Karpas-422 (cell line): ENCODE data around the gene AP4M1. TPM values are rescaled to one million over a fixed set of nuclear protein-coding genes. Genes with fewer than 3 reads are reported as not detected.

Source experiments
- DNase-seq: peaks from one replicate; pipeline ENCODE4 v3.0.0-alpha.2; 2015
- H2AFZ ChIP-seq: fragments of 200-600 bp; sonication (generic); 2 replicates; pipeline ENCODE4 v1.6.1; 2014; ENCODE audit warnings: antibody characterized with exemption, low read length, mixed read lengths
- H3K27ac ChIP-seq: fragments of 200-600 bp; sonication (generic); 2 replicates; pipeline ENCODE4 v1.5.1; 2014; ENCODE audit warnings: mild to moderate bottlenecking, low read length, moderate library complexity
- H3K27me3 ChIP-seq: fragments of 200-600 bp; sonication (generic); 2 replicates; pipeline ENCODE4 v1.6.1; 2014; ENCODE audit warnings: low read length, mixed read lengths
- H3K36me3 ChIP-seq: fragments of 200-600 bp; sonication (generic); 2 replicates; pipeline ENCODE4 v1.6.1; 2014; ENCODE audit warnings: low read length, mixed read lengths; ENCODE audit not compliant: insufficient read depth
- H3K4me1 ChIP-seq: fragments of 200-600 bp; sonication (generic); 2 replicates; pipeline ENCODE4 v1.6.1; 2014; ENCODE audit warnings: mild to moderate bottlenecking, low read length, mixed read lengths
- H3K4me2 ChIP-seq: fragments of 200-600 bp; sonication (generic); 2 replicates; pipeline ENCODE4 v1.6.1; 2014; ENCODE audit warnings: low read length, low read depth, mild to moderate bottlenecking; ENCODE audit not compliant: poor library complexity, severe bottlenecking
- H3K4me3 ChIP-seq: fragments of 200-600 bp; sonication (generic); 2 replicates; pipeline ENCODE4 v1.5.1; 2014; ENCODE audit warnings: mild to moderate bottlenecking, antibody characterized with exemption, low read length, mixed read lengths
- H3K79me2 ChIP-seq: fragments of 200-600 bp; sonication (generic); 2 replicates; pipeline ENCODE4 v1.6.1; 2014; ENCODE audit warnings: mild to moderate bottlenecking, low read length, mixed read lengths
- H3K9ac ChIP-seq: fragments of 200-600 bp; sonication (generic); 2 replicates; pipeline ENCODE4 v1.6.0; 2014; ENCODE audit warnings: low read length
- H3K9me2 ChIP-seq: fragments of 200-600 bp; sonication (generic), shearing (Covaris generic); replicated peaks from 2 replicates; pipeline ENCODE4 v1.6.0; 2014; ENCODE audit warnings: mild to moderate bottlenecking, low read length, moderate library complexity; ENCODE audit not compliant: insufficient read depth
- H3K9me3 ChIP-seq: fragments of 300-700, 200-600 bp; sonication (generic); 2 replicates; pipeline ENCODE4 v1.6.1; 2014; ENCODE audit warnings: low read length, mixed read lengths
- H4K20me1 ChIP-seq: fragments of 200-600 bp; sonication (generic); 2 replicates; pipeline ENCODE4 v1.6.1; 2014; ENCODE audit warnings: mild to moderate bottlenecking, antibody characterized with exemption, low read length, low read depth; ENCODE audit not compliant: insufficient read depth
- total RNA-seq: library from RNA; depleted of rRNA; stranded (reverse); fragments of >200 nt; shearing (Covaris generic); gene quantifications from 2 replicates; pipeline ENCODE4 v1.2.3, GENCODE V29; 2014; ENCODE audit warnings: low replicate concordance

The AP4M1 gene
- total RNA-seq, 1 experiment from 2014 or later, result 3.6 TPM

DNA sequence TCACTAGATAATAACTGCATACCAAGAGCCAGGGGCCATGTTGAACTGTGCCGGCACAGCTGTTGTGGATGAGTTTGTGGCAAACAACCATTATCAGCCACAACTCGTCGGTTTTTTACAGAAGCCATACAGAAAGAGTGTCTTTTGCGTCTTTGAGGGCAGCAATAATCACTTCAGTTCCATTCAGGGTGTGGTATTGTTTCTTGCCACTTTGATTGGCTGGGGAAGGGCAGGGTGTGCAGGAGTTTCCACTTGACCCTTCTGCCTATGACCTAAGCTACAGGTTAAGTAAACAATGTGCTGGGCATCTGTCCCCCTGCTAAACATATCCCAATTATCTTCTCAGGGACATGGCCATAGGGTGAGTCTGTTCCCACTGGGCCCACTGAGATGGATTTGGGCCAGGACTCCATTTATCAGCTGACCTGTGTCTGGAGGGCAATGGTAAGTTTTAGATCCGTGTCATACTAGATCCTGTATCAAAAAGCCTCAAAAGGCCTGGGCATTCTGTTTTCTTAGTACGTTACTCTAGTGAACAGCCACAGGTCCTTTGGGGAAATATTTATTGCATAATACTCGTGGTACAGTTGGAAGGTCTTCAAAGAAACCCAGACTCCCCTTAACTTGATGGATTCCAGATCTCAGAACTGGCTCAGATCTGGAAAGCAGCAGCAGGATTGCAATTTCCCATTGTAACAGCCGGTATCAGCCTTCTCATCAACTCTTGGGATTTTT is 35.8 kb upstream of the AP4M1 start:
- peaks cover 27% of the 10 kb centered on the region for H3K36me3 ChIP-seq
- no peak overlapping the region for H3K27ac ChIP-seq
- H4K20me1 ChIP-seq, result no peaks in the 10 kb centered on the region
- H3K79me2 ChIP-seq, result no peaks in the 10 kb centered on the region
- H3K9me2 ChIP-seq, result no peaks in the 10 kb centered on the region
- no peak overlapping the region for H2AFZ ChIP-seq
- H3K9ac ChIP-seq, result no peak overlapping the region
- no peaks in the 10 kb centered on the region for H3K27me3 ChIP-seq
- no peaks in the 10 kb centered on the region for H3K4me1 ChIP-seq
- H3K4me3 ChIP-seq, result no peak overlapping the region
- DNase-seq, result no peak
- no peak overlapping the region for H3K4me2 ChIP-seq
- H3K9me3 ChIP-seq, result peaks cover 6% of the 10 kb centered on the region

GRCh38 chr7:100066953-100067352 is 34.5 kb upstream of the AP4M1 start:
- Histone ChIP-seq H3K27ac (no peak overlapping the region), H4K20me1 (no peaks in the 10 kb centered on the region), H2AFZ (no peak overlapping the region), H3K27me3 (no peaks in the 10 kb centered on the region), H3K4me1 (no peaks in the 10 kb centered on the region), H3K4me2 (no peak overlapping the region), H3K79me2 (peaks cover under 1% of the 10 kb centered on the region; the same call in 1 of the 2 replicates), H3K36me3 (peaks cover 40% of the 10 kb centered on the region), H3K9me2 (no peaks in the 10 kb centered on the region), H3K9me3 (peaks cover 20% of the 10 kb centered on the region), H3K4me3 (no peak overlapping the region), H3K9ac (no peak overlapping the region)
- no peak for DNase-seq

- Histone ChIP-seq H3K79me2 (peaks cover 8% of the 10 kb centered on the region), H4K20me1 (no peaks in the 10 kb centered on the region), H2AFZ (no peak overlapping the region), H3K9me2 (no peaks in the 10 kb centered on the region), H3K4me2 (no peak overlapping the region), H3K36me3 (peaks cover 59% of the 10 kb centered on the region), H3K4me1 (no peaks in the 10 kb centered on the region), H3K9ac (no peak overlapping the region), H3K27ac (no peak overlapping the region), H3K4me3 (no peak overlapping the region), H3K9me3 (peaks cover 36% of the 10 kb centered on the region), H3K27me3 (no peaks in the 10 kb centered on the region)
- DNase-seq, result no peak
Measured at GRCh38 chr7:100069991-100070390, 31.5 kb upstream of the AP4M1 start.

DNA sequence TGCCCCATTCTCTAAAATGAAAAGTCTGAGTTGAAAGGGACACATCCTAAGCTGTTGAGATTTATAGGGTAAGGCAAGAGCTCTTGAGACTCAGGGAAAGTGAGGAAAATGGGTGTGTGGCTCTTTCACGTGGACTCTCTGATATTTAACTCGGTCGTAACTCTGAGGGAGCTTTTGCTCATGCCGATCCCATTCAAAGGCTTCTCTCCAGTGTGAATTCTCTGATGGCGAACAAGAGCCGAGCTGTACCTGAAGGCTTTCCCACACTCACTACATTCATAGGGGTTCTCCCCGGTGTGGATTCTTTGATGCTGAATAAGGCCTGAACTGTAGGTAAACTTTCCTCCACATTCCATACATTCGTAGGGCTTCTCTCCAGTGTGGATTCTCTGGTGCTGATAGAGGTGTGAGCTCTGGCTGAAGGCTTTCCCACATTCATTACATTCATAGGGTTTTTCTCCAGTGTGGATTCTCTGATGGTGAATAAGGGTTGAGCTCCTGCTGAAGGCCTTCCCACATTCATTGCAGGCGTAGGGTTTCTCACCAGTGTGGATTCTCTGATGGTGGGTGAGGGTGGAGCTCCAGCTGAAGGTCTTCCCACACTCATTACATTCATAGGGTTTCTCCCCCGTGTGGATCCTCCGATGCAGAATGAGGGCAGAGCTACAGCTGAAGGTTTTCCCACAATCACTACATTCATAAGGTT is 30.3 kb upstream of the AP4M1 start:
- Histone ChIP-seq H3K36me3 (peaks cover 71% of the 10 kb centered on the region), H3K9me2 (no peaks in the 10 kb centered on the region), H4K20me1 (no peaks in the 10 kb centered on the region), H3K4me2 (no peak overlapping the region), H3K9ac (no peak overlapping the region), H3K4me1 (no peaks in the 10 kb centered on the region), H3K79me2 (peaks cover 10% of the 10 kb centered on the region), H3K27ac (no peak overlapping the region), H2AFZ (no peak overlapping the region), H3K9me3 (peaks cover 36% of the 10 kb centered on the region), H3K4me3 (no peak overlapping the region), H3K27me3 (no peaks in the 10 kb centered on the region)
- no peak for DNase-seq

GRCh38 chr7:100072462-100072861 is 29.0 kb upstream of the AP4M1 start:
- H3K4me2 ChIP-seq, result no peak overlapping the region

GRCh38 chr7:100074841-100075240 is 26.6 kb upstream of the AP4M1 start:
- Histone ChIP-seq H3K4me2 (no peak overlapping the region), H3K79me2 (peaks cover 35% of the 10 kb centered on the region), H3K4me1 (no peaks in the 10 kb centered on the region; the same call in 1 of the 2 replicates), H3K9me3 (peaks cover 36% of the 10 kb centered on the region), H3K27ac (no peak overlapping the region), H3K27me3 (no peaks in the 10 kb centered on the region), H3K9me2 (no peaks in the 10 kb centered on the region), H2AFZ (no peak overlapping the region), H3K36me3 (peaks cover 93% of the 10 kb centered on the region), H3K4me3 (no peak overlapping the region), H4K20me1 (no peaks in the 10 kb centered on the region), H3K9ac (no peak overlapping the region)
- no peak for DNase-seq

More at GRCh38 chr7:100072462-100072861, 29.0 kb upstream of the AP4M1 start:
- Histone ChIP-seq H3K9me3 (peaks cover 36% of the 10 kb centered on the region), H4K20me1 (no peaks in the 10 kb centered on the region), H3K27me3 (no peaks in the 10 kb centered on the region), H3K79me2 (peaks cover 15% of the 10 kb centered on the region), H3K36me3 (peaks cover 81% of the 10 kb centered on the region), H3K9ac (no peak overlapping the region), H3K9me2 (no peaks in the 10 kb centered on the region), H2AFZ (no peak overlapping the region), H3K4me3 (no peak overlapping the region), H3K27ac (no peak overlapping the region), H3K4me1 (no peaks in the 10 kb centered on the region)
- no peak for DNase-seq

DNA sequence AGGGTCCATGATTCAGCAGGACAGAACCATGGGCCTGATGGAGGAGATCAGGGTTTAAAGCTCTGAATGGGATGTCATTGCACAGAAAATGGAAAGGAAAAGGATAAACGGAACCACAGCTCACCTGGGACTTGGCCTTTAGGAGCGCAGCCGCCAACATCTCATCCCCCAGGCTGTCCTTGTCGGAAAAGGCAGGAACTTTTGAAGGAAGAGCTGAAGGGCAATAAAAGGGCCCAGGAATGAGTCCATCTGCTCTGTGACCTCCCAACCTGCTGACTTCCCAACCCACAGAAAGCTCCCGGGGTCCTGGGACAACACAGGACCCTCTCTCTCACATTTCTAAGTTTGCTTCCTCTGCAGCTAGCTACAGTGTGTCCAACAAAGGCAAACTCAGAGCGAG is 26.0 kb upstream of the AP4M1 start:
- H4K20me1 ChIP-seq, result no peaks in the 10 kb centered on the region
- H3K4me2 ChIP-seq, result no peak overlapping the region
- peaks cover 41% of the 10 kb centered on the region for H3K79me2 ChIP-seq
- H3K9me2 ChIP-seq, result no peaks in the 10 kb centered on the region
- no peak overlapping the region for H3K9ac ChIP-seq
- DNase-seq, result no peak
- peaks cover 31% of the 10 kb centered on the region for H3K9me3 ChIP-seq
- H3K36me3 ChIP-seq, result peaks cover 91% of the 10 kb centered on the region
- H3K27me3 ChIP-seq, result no peaks in the 10 kb centered on the region
- peaks cover 5% of the 10 kb centered on the region for H3K4me1 ChIP-seq
- H3K27ac ChIP-seq, result no peak overlapping the region
- H2AFZ ChIP-seq, result no peak overlapping the region
- H3K4me3 ChIP-seq, result no peak overlapping the region

- peaks cover 49% of the 10 kb centered on the region for H3K79me2 ChIP-seq
- no peak for DNase-seq
- H3K27ac ChIP-seq, result no peak overlapping the region
- H3K9me3 ChIP-seq, result peaks cover 13% of the 10 kb centered on the region
- peaks cover 73% of the 10 kb centered on the region for H3K36me3 ChIP-seq
- no peaks in the 10 kb centered on the region for H3K27me3 ChIP-seq
- no peak overlapping the region for H3K9ac ChIP-seq
- H3K4me3 ChIP-seq, result no peak overlapping the region
- H3K4me1 ChIP-seq, result peaks cover 11% of the 10 kb centered on the region
- H4K20me1 ChIP-seq, result no peaks in the 10 kb centered on the region
- no peak overlapping the region for H2AFZ ChIP-seq
- no peak overlapping the region for H3K4me2 ChIP-seq
- H3K9me2 ChIP-seq, result no peaks in the 10 kb centered on the region
Measured at GRCh38 chr7:100077205-100077604, 24.2 kb upstream of the AP4M1 start.
